Mononuclear cell (primary cell): ENCODE results near the gene LRP2. TPM values are rescaled to one million over a fixed set of nuclear protein-coding genes. Genes with fewer than 3 reads are reported as not detected.
"Not testable (repeated sequence)": the region's sequence is repeated elsewhere in the genome, so short reads cannot be mapped to it uniquely, and the experiment has no call there.

ENCODE experiments used
- H3K27me3 ChIP-seq: 2 replicates; pipeline ENCODE4 v1.6.0; 2011; ENCODE audit warnings: low read length, control low read depth; ENCODE audit not compliant: insufficient read depth
- H3K4me1 ChIP-seq: 2 replicates; pipeline ENCODE4 v1.5.1; 2011; ENCODE audit warnings: mild to moderate bottlenecking, low read length, control low read depth; ENCODE audit not compliant: insufficient read depth
- H3K4me3 ChIP-seq: 2 replicates; pipeline ENCODE4 v1.5.1; 2011; ENCODE audit warnings: mild to moderate bottlenecking, low read length, moderate library complexity
- H3K9me3 ChIP-seq: 2 replicates; pipeline ENCODE4 v1.5.1; 2011; ENCODE audit warnings: low read depth, mild to moderate bottlenecking, control low read depth, low read length
- total RNA-seq: library from RNA; depleted of rRNA; stranded (reverse); fragments of >200 nt; gene quantifications from one replicate; pipeline ENCODE4 v1.2.3, GENCODE V29; 2012

The LRP2 gene
- total RNA-seq = not detected

DNA sequence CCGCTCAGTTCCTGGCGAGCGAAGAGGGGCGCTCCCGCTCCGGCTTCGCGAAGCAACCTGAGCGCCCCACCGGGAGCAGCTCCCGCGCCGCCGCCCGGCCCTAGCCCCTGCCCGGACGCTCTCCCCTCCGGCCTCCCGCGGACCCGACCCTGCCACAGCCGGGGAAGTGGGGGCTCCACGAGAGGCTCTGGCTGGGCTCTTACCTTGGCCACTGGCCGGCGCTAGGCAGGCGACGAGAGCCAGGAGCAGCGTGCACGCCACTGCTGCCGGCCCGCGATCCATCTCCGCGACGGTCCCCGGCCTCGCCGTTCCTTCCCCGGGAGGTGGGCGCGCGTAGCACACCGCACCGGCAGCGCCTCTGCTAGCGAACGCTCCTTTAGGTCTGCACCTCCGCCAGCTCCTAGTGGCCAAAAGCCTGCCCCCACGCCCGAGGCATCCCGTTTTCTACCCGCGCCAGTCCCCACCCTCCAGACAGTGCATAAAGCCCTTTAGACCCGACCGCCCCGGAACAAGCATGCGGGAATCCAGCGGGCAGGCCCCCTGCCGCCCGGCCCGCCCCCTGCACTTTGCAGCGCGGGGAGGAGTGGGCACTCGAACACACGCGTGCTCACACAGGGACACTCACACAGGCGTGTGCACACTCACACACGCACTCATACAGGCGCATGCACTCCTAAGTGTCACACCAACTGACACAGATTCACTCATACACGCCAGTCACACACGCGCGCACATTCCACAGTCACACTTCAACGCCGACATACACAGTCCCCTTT, at the start of gene LRP2:
Gene LRP2, minus strand, starts transcription at position 417 of the 776 bp plus-strand sequence. Its CDS starts 135 bp downstream, at position 282.
- Histone ChIP-seq H3K27me3 (peaks cover 68% of the 10 kb centered on the region), H3K9me3 (no peaks in the 10 kb centered on the region), H3K4me1 (peaks cover 35% of the 10 kb centered on the region), H3K4me3 (peak within 1 kb of the TSS; percentile 10)

DNA sequence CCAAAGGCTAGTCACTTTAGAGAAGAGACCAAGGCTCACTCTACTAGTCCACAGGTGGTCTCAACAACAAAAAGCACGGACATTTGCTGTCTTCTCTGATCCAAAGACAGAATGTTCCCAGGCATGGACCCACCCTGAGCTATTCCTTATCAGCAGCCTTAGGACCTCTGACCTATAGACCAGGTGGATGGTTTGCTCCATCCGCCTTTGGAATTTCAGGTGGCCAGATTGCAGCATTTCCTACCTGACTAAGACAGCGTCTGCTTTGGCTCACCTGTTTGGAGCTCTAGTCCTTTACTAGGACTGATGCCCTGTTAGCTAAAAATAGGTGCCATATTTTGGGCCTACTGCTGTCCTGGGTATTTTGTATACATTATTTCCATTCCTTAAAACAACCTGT, 44.6 kb upstream of the LRP2 start:
- Histone ChIP-seq H3K4me3 (no peak overlapping the region), H3K9me3 (no peaks in the 10 kb centered on the region), H3K4me1 (no peaks in the 10 kb centered on the region), H3K27me3 (no peaks in the 10 kb centered on the region)

DNA sequence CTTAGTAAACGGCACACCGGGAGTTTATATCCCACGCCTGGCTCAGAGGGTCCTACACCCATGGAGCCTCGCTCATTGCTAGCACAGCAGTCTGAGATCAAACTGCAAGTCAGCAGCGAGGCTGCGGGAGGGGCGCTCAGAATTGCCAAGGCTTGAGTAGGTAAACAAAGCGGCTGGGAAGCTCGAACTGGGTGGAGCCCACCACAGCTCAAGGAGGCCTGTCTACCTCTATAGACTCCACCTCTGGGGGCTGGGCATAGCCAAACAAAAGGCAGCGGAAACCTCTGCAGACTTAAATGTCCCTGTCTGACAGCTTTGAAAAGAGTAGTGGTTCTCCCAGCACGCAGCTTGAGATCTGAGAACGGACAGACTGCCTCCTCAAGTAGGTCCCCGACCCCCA, 37.2 kb upstream of the LRP2 start:
- not testable (repeated sequence) for H3K9me3 ChIP-seq

DNA sequence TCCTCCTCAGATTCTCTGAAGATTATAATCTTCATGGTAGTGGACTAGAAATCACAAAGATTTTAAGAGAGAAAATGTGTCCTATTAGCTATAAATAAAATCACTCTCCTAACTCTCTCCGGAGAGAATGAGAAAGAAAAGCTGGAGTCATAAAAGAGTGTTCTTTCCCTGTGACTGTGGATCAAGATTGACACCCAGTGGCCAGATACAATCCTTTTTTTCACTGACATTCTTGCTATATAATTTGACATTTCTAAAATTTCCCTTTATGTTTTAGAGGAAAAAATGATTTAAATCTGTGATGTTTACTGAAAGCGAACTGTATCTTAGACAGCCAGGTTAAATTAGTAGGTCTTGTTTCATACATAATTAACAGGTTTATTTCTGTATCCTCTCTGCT, 35.4 kb upstream of the LRP2 start:
- no peak overlapping the region for H3K4me3 ChIP-seq
- H3K27me3 ChIP-seq = peaks cover 3% of the 10 kb centered on the region
- H3K9me3 ChIP-seq = no peaks in the 10 kb centered on the region
- no peaks in the 10 kb centered on the region for H3K4me1 ChIP-seq

More for the DNA sequence above, 37.2 kb upstream of the LRP2 start:
- not testable (repeated sequence) for H3K27me3 ChIP-seq, H3K4me1 ChIP-seq, H3K4me3 ChIP-seq

DNA sequence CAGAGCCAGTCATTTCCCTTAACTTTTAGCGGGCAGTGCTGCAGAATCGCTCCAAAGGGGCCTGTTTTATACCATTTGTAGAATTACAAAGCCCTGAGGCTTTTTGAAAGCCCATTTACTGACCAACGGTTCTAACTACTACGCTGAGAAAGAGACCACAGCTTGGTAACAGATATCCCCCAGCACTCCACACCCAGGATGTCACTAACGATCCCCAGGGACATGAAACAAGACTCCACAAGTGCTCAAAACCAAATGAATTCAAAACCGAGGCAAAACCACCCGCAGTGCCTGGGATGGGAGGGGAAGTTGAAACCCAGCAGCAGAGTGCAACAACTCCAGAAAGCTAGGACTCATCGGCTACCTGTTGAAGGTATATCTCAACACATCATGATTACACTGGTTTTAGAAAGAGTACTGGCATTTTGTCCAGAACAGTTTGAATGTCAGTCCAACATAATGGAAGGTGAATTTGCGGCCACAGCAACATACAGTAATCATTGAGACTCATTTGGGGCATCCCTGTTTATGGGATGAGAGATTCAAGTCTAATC, 33.6 kb upstream of the LRP2 start:
- Histone ChIP-seq H3K4me1 (no peaks in the 10 kb centered on the region), H3K9me3 (no peaks in the 10 kb centered on the region), H3K27me3 (peaks cover 3% of the 10 kb centered on the region), H3K4me3 (no peak overlapping the region)

DNA sequence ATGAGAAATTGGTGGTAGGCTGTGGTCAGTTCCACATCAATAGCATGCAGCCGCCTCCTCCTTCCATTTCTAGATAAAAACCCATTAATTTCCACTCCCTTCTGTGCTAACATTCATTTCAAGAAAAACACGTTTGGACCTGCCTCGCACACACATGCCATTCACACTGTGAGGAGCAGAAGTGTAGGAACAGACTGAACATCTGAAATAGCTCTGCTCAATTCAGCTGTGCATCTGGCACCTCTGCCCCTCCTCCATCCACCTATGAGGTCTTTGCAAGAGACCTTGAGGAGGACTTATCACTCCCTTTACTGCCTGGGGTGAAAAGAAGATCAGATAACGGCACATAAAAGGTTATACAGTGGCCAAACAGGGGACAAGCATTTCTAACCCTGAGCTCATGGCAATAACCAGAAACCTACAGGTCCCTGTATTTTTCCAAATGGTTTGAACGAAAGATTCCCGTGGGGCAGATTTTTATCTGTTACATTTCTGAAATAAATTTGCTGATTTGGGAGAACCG, 30.8 kb upstream of the LRP2 start:
- H3K4me3 ChIP-seq = no peak overlapping the region

DNA sequence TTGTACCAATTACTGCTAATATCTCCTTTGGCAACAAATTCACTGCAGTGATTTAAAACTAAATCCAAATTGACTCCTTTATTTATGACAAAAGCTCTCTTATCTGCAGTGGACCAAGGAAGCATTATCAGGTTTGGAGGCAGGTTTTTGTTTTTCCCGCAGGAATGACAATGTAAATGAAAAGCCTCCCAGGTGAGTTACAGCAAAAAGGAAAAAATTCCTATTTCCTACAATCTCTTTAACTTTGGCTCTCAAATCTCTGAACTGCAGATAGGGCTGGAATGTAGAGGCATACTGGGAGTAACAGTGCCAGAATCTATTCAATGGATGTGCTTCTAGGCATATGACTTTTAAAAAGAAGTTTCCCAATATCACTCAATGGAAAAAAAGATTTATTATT, 28.9 kb upstream of the LRP2 start:
- Histone ChIP-seq H3K9me3 (no peaks in the 10 kb centered on the region), H3K4me3 (no peak overlapping the region), H3K27me3 (peaks cover 3% of the 10 kb centered on the region), H3K4me1 (no peaks in the 10 kb centered on the region)

More for the DNA sequence above, 30.8 kb upstream of the LRP2 start:
- H3K4me1 ChIP-seq = no peaks in the 10 kb centered on the region
- H3K27me3 ChIP-seq = peaks cover 3% of the 10 kb centered on the region
- H3K9me3 ChIP-seq = no peaks in the 10 kb centered on the region

DNA sequence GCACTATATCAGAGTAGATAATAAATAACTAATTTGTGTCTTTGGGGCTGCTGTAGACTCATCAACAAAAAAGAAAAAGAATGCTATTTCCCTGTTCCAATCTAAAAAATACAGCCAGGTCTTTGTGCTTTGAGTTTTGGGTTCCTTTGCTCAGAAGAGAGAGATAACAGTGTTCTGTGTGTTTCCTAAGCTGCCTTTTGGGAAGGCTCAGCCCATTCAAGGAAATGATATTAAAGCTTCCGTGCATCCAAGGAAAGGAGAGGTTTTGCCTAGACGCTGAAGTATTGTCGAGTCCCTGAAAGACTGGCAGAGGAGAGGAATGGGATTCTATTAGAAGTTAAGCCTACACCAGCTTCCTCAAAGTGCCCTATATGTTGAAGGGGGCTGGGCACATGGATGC, 25.8 kb upstream of the LRP2 start:
- Histone ChIP-seq H3K9me3 (no peaks in the 10 kb centered on the region), H3K4me3 (no peak overlapping the region), H3K27me3 (peaks cover 5% of the 10 kb centered on the region), H3K4me1 (no peaks in the 10 kb centered on the region)

DNA sequence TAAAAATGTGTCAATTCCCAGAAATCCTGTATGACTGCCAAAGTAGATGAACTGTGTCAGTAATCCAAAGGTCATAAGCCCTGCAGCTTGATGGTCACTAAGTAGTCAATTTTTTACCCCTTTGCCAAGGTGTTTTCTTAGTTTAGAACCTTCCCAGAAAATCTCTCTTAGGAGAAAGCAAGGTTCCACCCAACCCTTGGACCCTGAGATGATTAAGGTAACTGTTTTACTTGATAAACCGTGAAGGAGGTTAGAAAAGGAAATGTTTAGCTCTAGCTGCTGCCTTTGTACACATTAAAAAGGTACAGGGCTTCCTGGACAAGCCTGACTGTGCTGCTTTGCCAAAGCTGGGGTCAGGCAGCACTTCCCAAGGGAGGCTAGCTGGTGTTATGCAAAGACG, 24.4 kb upstream of the LRP2 start:
- Histone ChIP-seq H3K27me3 (peaks cover 9% of the 10 kb centered on the region), H3K9me3 (no peaks in the 10 kb centered on the region), H3K4me1 (no peaks in the 10 kb centered on the region), H3K4me3 (no peak overlapping the region)

DNA sequence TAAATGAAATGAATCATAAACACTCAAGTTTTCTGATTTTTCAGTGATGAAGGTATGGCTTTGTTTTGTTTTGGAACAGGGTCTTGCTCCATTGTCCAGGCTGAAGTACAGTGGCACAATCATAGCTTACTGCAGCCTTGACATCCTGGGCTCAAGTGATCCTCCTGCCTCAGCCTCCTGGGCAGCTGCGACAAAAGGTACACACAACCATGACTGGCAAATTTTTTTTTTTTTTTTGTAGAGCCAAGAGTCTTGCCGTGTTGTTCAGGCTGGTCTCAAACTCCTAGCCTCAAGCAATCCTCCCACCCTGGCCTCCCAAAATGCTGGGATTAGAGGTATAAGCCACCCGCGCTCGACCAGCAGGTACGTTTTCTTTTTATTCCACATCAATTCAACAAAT, 22.5 kb upstream of the LRP2 start:
- peaks cover 14% of the 10 kb centered on the region for H3K27me3 ChIP-seq
- no peak overlapping the region for H3K4me3 ChIP-seq
- H3K9me3 ChIP-seq = no peaks in the 10 kb centered on the region
- no peaks in the 10 kb centered on the region for H3K4me1 ChIP-seq

DNA sequence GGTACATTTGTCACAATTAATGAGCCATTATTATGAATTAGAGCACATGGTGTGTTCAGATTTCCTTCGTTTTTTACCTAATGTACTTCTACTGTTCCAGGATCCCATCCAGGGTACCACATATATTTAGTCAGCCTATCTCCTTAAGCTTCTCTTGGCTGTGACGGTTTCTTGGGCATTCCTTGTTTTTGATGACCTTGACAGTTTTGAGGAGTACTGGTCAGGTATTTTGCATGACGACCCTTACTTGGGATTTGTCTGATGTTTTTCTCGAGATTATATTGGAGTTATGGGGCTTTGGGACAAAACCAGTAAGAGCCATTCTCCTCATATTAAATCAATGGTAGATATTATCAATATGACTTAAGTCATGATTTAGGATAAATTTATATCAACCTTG, 10.2 kb upstream of the LRP2 start:
- Histone ChIP-seq H3K4me3 (no peak overlapping the region), H3K9me3 (no peaks in the 10 kb centered on the region), H3K27me3 (peaks cover 4% of the 10 kb centered on the region), H3K4me1 (no peaks in the 10 kb centered on the region)

DNA sequence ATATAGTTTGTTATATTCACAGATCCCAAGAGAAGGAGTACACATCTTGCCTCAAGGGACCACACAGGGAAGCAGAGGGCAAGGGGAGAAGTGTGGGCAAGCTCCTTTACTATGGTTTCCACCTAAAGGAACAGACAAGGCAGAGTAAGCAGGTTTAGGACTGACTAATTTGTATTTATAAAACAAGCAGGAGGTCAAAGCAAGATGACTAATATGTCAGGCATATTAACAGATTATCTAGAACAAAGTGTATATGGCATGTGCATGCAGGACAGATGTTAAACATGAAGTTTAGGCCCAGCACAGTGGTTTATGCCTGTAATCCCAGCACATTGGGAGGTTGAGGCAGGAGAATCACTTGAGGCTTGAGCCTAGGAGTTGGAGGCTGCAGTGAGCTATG, 3.7 kb upstream of the LRP2 start:
- H3K27me3 ChIP-seq = peaks cover 33% of the 10 kb centered on the region
- no peak overlapping the region for H3K4me3 ChIP-seq
- no peaks in the 10 kb centered on the region for H3K9me3 ChIP-seq
- H3K4me1 ChIP-seq = peaks cover 35% of the 10 kb centered on the region

DNA sequence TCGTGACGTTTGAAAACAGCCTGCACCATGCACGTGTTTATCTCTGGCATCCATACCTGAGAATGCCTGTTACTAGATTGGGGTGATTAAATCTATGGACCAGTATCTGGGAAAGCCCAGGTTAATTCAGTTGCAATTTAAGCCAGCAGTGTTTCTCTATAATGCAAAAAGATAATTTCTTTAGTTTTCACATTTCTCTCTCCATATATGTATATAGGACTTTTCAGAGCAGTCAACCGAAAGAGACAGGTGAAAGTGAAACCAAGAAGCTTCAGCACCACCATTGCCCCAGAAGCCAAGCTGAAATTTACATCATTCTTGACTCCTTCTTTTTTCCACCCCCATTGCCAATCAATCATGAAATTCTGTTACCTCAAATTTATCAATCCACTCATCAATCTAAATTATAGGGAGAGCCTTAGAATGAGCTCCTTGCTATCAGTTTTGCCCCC, 2.7 kb upstream of the LRP2 start:
- Histone ChIP-seq H3K27me3 (peaks cover 43% of the 10 kb centered on the region), H3K9me3 (no peaks in the 10 kb centered on the region), H3K4me3 (peak overlapping the region; percentile 39), H3K4me1 (peaks cover 35% of the 10 kb centered on the region)

DNA sequence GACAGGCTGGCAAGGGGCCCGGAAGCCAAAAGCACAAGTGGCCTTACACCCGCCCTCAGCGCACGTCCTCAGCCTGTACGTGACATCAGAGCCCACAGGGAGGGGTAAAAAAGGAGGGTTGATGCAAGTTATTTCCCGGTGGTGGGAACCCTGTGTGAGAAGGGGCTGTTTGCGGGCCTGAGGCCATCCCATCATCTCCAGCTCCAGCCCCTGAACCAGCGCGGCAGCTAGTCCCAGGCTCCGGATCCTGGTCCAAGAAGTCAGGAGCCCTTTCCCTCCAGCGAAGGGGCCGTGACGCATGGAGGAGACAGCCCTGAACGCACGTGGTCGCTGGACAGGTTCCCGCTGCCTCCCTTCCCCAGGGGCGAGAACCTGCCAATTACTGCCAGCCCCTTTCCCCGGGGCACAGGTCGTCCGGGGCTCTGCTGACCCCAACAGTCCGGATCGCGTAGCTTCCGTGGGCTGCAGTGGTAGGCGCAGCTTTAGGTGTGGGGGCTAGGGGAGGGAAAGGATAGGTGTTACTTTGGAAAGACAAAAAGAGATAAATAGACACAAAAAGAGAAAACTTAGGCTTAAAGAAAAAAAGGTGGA, 1.3 kb upstream of the LRP2 start:
- Histone ChIP-seq H3K9me3 (no peaks in the 10 kb centered on the region), H3K4me3 (peak overlapping the region; percentile 39), H3K27me3 (peaks cover 56% of the 10 kb centered on the region), H3K4me1 (peaks cover 35% of the 10 kb centered on the region)

DNA sequence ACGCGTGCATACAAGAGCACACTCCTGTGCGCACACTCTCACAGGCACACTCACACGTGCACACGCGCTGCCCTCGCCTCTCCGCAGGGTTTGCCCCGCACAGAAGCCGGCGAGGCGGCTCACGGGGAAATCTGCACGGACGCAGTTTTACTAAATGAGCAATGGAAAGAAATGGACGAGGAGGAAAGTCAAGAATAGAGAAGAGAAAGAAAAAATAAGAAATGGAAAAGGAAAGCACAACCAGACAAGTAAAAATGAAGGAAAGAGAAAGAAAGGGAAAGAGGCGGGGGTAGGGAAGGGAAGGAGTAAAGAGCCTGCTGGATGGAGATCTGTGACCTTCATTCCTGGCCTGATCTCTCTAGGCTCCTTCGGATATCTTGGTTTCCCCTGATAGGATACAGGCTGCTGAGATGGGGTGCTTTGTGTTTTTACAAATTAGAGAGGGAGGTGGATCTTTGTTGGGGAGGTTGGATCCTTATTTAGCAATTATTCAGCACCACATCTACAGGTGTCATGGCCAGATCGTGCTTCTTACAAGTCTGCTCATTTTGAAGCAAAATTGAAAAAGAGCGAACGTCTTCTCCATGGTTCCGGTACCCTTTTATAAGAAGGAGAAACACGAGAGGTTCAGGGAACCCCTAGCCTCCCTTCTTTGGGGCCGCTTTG, 693 bp upstream of the LRP2 start:
- no peaks in the 10 kb centered on the region for H3K9me3 ChIP-seq
- peaks cover 35% of the 10 kb centered on the region for H3K4me1 ChIP-seq
- peak overlapping the region; percentile 10 for H3K4me3 ChIP-seq
- peaks cover 62% of the 10 kb centered on the region for H3K27me3 ChIP-seq
